T-cell (primary cell): ENCODE results near the gene IPMK. TPM values are rescaled to one million over a fixed set of nuclear protein-coding genes. Genes with fewer than 3 reads are reported as not detected.
"Not testable (repeated sequence)": the region's sequence is repeated elsewhere in the genome, so short reads cannot be mapped to it uniquely, and the experiment has no call there.

Experiments
- ATAC-seq, 4 experiments: fragments of 200-7000 bp in 3 of 4; fragments of 150-1000 bp in 1 of 4; cut with Tn5 transposase; replicated peaks in 1 of 4; 1 replicate in 3 of 4; 2 replicates in 1 of 4; pipeline ENCODE4 v1.10.0; 2021; ENCODE audit warnings: moderate library complexity in 3 of 4, mild to moderate bottlenecking in 2 of 4, moderate number of reproducible peaks in 1 of 4
- CTCF ChIA-PET, 2 donors: fragments of 300-600 bp; sonication (Branson Sonifier 250); formaldehyde crosslinking; loops; one replicate each; lab custom pipeline; 2022; ENCODE audit warnings: antibody characterized with exemption in 2 of 2; lab: Charles Lee
- POLR2A ChIA-PET, 2 donors: fragments of 300-600 bp; sonication (Branson Sonifier 250); formaldehyde crosslinking; loops; one replicate each; lab custom pipeline; 2022; ENCODE audit warnings: antibody characterized with exemption in 2 of 2; lab: Charles Lee
- DNase-seq, 35 experiments: peaks; one replicate each; pipeline versions ENCODE4 v3.0.0 to v3.0.0-alpha.2; 2013 to 2023
- H3K27ac ChIP-seq: one replicate; pipeline ENCODE4 v1.5.1; 2013; ENCODE audit warnings: low read length
- H3K27me3 ChIP-seq, 2 experiments: replicated peaks in 1 of 2; 1 replicate in 1 of 2; 2 replicates in 1 of 2; pipeline versions ENCODE4 v1.6.1 to v1.7.0; 2013; ENCODE audit warnings: low read length in 1 of 2, mixed read lengths in 1 of 2; ENCODE audit not compliant: control insufficient read depth in 2 of 2, insufficient read depth in 2 of 2; ENCODE audit errors: extremely low read depth in 1 of 2
- H3K36me3 ChIP-seq, 2 donors: 1 replicate in 1 of 2; 2 replicates in 1 of 2; pipeline versions ENCODE4 v1.6.1 to v1.7.0; 2013; ENCODE audit warnings: low read length in 1 of 2; ENCODE audit not compliant: control insufficient read depth in 2 of 2, insufficient read depth in 1 of 2; ENCODE audit errors: extremely low read depth in 1 of 2
- H3K4me1 ChIP-seq, 2 experiments: 1 replicate in 1 of 2; 2 replicates in 1 of 2; pipeline versions ENCODE4 v1.6.1 to v1.7.0; 2013; ENCODE audit warnings: low read length in 2 of 2, mixed read lengths in 1 of 2; ENCODE audit not compliant: insufficient read depth in 2 of 2, control insufficient read depth in 1 of 2; ENCODE audit errors: extremely low read depth in 1 of 2
- H3K4me3 ChIP-seq, 2 donors: 1 replicate in 1 of 2; 2 replicates in 1 of 2; pipeline versions ENCODE4 v1.5.1 to v1.7.0; 2013; ENCODE audit warnings: mild to moderate bottlenecking in 2 of 2, low read length in 1 of 2, moderate library complexity in 1 of 2; ENCODE audit not compliant: control insufficient read depth in 1 of 2; ENCODE audit errors: extremely low read depth in 1 of 2
- H3K9me3 ChIP-seq: 2 replicates; pipeline ENCODE4 v1.7.0; 2013
- H3K27ac Mint-ChIP-seq, 2 donors: one replicate each; pipeline ENCODE4 v1.8.0; 2020 to 2021; ENCODE audit warnings: mild to moderate bottlenecking in 2 of 2, mixed read lengths in 2 of 2
- H3K27me3 Mint-ChIP-seq, 2 donors: one replicate each; pipeline ENCODE4 v1.8.0; 2021 to 2022; ENCODE audit warnings: mixed read lengths in 2 of 2
- H3K36me3 Mint-ChIP-seq: one replicate; pipeline ENCODE4 v1.8.0; 2021; ENCODE audit warnings: mixed read lengths
- H3K4me1 Mint-ChIP-seq, 3 donors: one replicate each; pipeline ENCODE4 v1.8.0; 2020 to 2022; ENCODE audit warnings: mixed read lengths in 3 of 3, mild to moderate bottlenecking in 1 of 3
- H3K4me3 Mint-ChIP-seq, 3 donors: one replicate each; pipeline ENCODE4 v1.8.0; 2020 to 2022; ENCODE audit warnings: mild to moderate bottlenecking in 3 of 3, mixed read lengths in 3 of 3, moderate library complexity in 3 of 3
- H3K9me3 Mint-ChIP-seq, 3 donors: one replicate each; pipeline ENCODE4 v1.8.0; 2020 to 2022; ENCODE audit warnings: mixed read lengths in 3 of 3
- whole genome bisulfite sequencing: methylation state at CpG from one replicate; pipeline ENCODE4 v1.1.5; 2013; ENCODE audit warnings: missing lambda C conversion rate; ENCODE audit not compliant: insufficient coverage; 5-methylcytosine and 5-hydroxymethylcytosine counted together
- total RNA-seq, 35 experiments: library from RNA in 6 of 35; stranded (reverse) in 6 of 35; fragments of 120-200 nt in 1 of 35; gene quantifications; one replicate each; pipeline versions ENCODE4 v1.2.1 to v1.2.4 and lab custom pipeline; 2013 to 2026

IPMK gene
- total RNA-seq, 5 donors from 2014 or later (not counting 1 experiment from before 2014, with no cell fraction given) = 3.7 to 5.3 (median 4.3) TPM

GRCh38 chr10:58254644-58255043, 13.1 kb downstream of the IPMK start:
- Mint-ChIP-seq H3K4me1 (peaks cover 16 to 23% (median 22%) of the 10 kb centered on the region in 3 donors), H3K9me3 (peaks cover 12 to 14% (median 12%) of the 10 kb centered on the region in 3 donors), H3K4me3 (no peak overlapping the region), H3K27me3 (no peaks in the 10 kb centered on the region), H3K27ac (no peak overlapping the region), H3K36me3 (peaks cover 21% of the 10 kb centered on the region)
- WGBS = no CpG with 5 or more reads among the region's 1 CpG
- no peak for DNase-seq
- Histone ChIP-seq H3K27ac (no peak overlapping the region), H3K4me3 (no peak overlapping the region), H3K9me3 (peaks cover 4% of the 10 kb centered on the region), H3K27me3 (no peaks in the 10 kb centered on the region), H3K36me3 (peaks cover 0 to 2% of the 10 kb centered on the region in 2 donors), H3K4me1 (peaks cover 0 to 3% of the 10 kb centered on the region in 2 experiments)
- ATAC-seq = no peak
- ChIA-PET CTCF (no interaction called here), POLR2A (no interaction called here)

DNA sequence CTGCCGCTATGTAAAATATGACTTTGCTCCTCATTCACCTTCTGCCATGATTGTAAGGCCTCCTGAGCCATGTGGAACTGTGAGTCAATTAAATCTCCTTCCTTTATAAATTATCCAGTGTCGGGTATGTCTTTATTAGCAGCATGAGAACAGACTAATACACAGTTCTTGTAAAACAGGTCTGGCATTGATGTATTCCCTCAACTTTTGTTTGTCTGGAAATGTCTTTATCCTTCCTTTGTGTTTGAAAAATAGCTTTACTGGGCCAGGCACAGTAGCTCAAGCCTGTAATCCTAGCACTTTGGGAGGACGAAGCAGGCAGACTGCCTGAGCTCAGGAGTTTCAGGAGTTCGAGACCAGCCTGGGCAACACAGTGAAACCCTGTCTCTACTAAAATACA, 14.5 kb downstream of the IPMK start:
- WGBS = 79% methylated on average over 2 of the region's 4 CpGs
- Mint-ChIP-seq H3K27ac (no peak overlapping the region), H3K4me1 (peaks cover 16 to 30% (median 22%) of the 10 kb centered on the region in 3 donors), H3K36me3 (peaks cover 19% of the 10 kb centered on the region), H3K9me3 (peaks cover 15 to 19% (median 16%) of the 10 kb centered on the region in 3 donors), H3K27me3 (no peaks in the 10 kb centered on the region), H3K4me3 (no peak overlapping the region)
- CTCF ChIA-PET = no interaction called here
- Histone ChIP-seq H3K27ac (no peak overlapping the region), H3K27me3 (no peaks in the 10 kb centered on the region), H3K4me3 (no peak overlapping the region), H3K36me3 (peaks cover 0 to 2% of the 10 kb centered on the region in 2 donors), H3K4me1 (peaks cover 0 to 3% of the 10 kb centered on the region in 2 experiments), H3K9me3 (peaks cover 4% of the 10 kb centered on the region)
- POLR2A ChIA-PET = interaction anchor here in 1 of 2 donors (0.6 kb wide), 1 partner anchor 132 kb away, joined by 3 read pairs; the partner anchor contains the start of gene TFAM
- DNase-seq (no peak), ATAC-seq (no peak)

GRCh38 chr10:58244666-58245065, 23.0 kb downstream of the IPMK start:
- H3K36me3 ChIP-seq, CTCF ChIA-PET, H3K9me3 ChIP-seq, H3K27me3 ChIP-seq, H3K4me3 Mint-ChIP-seq, H3K27ac ChIP-seq, DNase-seq, H3K4me3 ChIP-seq, H3K27me3 Mint-ChIP-seq, ATAC-seq, POLR2A ChIA-PET, H3K27ac Mint-ChIP-seq, H3K4me1 ChIP-seq: not testable (repeated sequence)
- no CpG with 5 or more reads among the region's 3 CpGs for WGBS
- peaks cover 5 to 18% (median 10%) of the 10 kb centered on the region in 3 donors for H3K9me3 Mint-ChIP-seq
- peaks cover 26 to 37% (median 29%) of the 10 kb centered on the region in 3 donors for H3K4me1 Mint-ChIP-seq
- H3K36me3 Mint-ChIP-seq = peaks cover 30% of the 10 kb centered on the region

GRCh38 chr10:58244242-58244641, 23.5 kb downstream of the IPMK start:
- H3K9me3 ChIP-seq, H3K4me3 Mint-ChIP-seq, ATAC-seq, H3K27me3 ChIP-seq, DNase-seq, H3K4me3 ChIP-seq, H3K27ac ChIP-seq, POLR2A ChIA-PET, H3K27me3 Mint-ChIP-seq, CTCF ChIA-PET, H3K36me3 ChIP-seq, H3K27ac Mint-ChIP-seq, H3K4me1 ChIP-seq: not testable (repeated sequence)
- WGBS = 91% methylated on average over 9 of the region's 28 CpGs
- Mint-ChIP-seq H3K4me1 (peaks cover 30 to 41% (median 33%) of the 10 kb centered on the region in 3 donors), H3K36me3 (peaks cover 30% of the 10 kb centered on the region), H3K9me3 (peaks cover 5 to 18% (median 10%) of the 10 kb centered on the region in 3 donors)

DNA sequence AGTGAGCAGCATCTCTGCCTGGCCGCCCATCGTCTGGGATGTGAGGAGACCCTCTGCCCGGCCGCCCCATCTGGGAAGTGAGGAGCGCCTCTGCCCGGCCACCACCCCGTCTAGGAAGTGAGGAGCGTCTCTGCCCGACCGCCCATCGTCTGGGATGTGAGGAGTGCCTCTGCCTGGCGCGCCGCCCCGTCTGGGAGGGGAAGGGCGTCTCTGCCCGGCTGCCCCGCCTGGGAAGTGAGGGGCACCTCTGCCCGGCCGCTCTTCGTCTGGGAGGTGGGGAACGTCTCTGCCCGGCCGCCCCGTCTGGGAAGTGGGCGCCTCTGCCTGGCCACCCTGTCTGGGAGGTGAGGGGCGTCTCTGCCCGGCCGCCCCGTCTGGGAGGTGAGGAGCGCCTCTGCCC, 23.9 kb downstream of the IPMK start:
- CTCF ChIA-PET, H3K36me3 ChIP-seq, H3K27me3 Mint-ChIP-seq, H3K9me3 ChIP-seq, H3K27me3 ChIP-seq, ATAC-seq, H3K27ac ChIP-seq, H3K27ac Mint-ChIP-seq, H3K4me1 ChIP-seq, H3K4me3 Mint-ChIP-seq, POLR2A ChIA-PET, H3K4me3 ChIP-seq, DNase-seq: not testable (repeated sequence)
- H3K36me3 Mint-ChIP-seq = peaks cover 30% of the 10 kb centered on the region
- peaks cover 34 to 43% (median 36%) of the 10 kb centered on the region in 3 donors for H3K4me1 Mint-ChIP-seq
- peaks cover 5 to 18% (median 10%) of the 10 kb centered on the region in 3 donors for H3K9me3 Mint-ChIP-seq
- 90% methylated on average over 17 of the region's 31 CpGs for WGBS

DNA sequence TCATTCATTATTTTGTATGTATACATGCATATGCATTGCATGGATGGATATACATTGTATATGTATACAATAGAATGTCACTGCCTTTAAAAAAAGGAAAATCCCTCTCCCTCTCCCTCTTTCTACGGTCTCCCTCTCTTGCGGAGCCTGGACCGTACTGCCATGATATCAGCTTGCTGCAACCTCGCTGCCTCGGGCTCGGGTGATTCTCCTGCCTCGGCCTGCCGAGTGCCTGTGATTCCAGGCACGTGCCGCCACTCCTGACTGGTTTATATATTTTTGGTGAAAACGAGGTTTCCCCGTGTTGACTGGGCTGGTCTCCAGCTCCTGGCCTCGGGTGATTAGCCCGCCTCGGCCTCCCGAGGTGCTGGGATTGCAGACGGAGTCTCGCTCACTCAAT, 24.4 kb downstream of the IPMK start:
- H3K27me3 ChIP-seq = no peaks in the 10 kb centered on the region
- DNase-seq (no peak), ATAC-seq (no peak)
- Mint-ChIP-seq H3K4me1 (peaks cover 35 to 38% (median 36%) of the 10 kb centered on the region in 3 donors), H3K27me3 (no peaks in the 10 kb centered on the region), H3K27ac (no peak overlapping the region), H3K4me3 (no peak overlapping the region), H3K9me3 (peaks cover 2 to 13% (median 6%) of the 10 kb centered on the region in 3 donors), H3K36me3 (peaks cover 26% of the 10 kb centered on the region)
- POLR2A ChIA-PET = no interaction called here
- no peaks in the 10 kb centered on the region for H3K4me1 ChIP-seq
- H3K27ac ChIP-seq = no peak overlapping the region
- WGBS = no CpG with 5 or more reads among the region's 18 CpGs
- CTCF ChIA-PET = no interaction called here
- H3K36me3 ChIP-seq = no peaks in the 10 kb centered on the region
- H3K4me3 ChIP-seq = no peak overlapping the region
- H3K9me3 ChIP-seq = no peaks in the 10 kb centered on the region
